ENCODE results near the gene TMEM108. TPM values are rescaled to one million over a fixed set of nuclear protein-coding genes. Genes with fewer than 3 reads are reported as not detected.

The TMEM108 gene
- total and polyA plus RNA-seq, 2 experiments from 2014 or later: 7.4 to 15.3 TPM

DNA sequence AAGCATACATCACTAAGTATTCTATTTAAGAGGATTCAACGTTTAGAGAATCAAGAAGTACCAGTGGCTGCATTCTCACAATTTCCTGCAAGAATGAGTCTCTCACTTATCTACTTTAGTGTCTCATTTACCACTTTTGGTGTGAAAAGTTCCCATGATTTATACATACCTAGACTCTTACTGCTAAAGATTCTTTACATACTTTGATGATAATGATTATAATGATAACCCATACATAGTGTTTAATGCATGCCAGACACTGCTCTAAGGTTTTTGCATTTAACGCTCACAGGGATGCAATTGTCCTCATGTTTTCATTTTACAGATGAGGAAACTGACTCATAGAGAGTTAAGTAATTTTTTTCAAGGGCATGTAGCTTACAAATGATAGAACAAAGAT, 133.6 kb downstream of the TMEM108 start:
- TF ChIP-seq, protein P1, sequence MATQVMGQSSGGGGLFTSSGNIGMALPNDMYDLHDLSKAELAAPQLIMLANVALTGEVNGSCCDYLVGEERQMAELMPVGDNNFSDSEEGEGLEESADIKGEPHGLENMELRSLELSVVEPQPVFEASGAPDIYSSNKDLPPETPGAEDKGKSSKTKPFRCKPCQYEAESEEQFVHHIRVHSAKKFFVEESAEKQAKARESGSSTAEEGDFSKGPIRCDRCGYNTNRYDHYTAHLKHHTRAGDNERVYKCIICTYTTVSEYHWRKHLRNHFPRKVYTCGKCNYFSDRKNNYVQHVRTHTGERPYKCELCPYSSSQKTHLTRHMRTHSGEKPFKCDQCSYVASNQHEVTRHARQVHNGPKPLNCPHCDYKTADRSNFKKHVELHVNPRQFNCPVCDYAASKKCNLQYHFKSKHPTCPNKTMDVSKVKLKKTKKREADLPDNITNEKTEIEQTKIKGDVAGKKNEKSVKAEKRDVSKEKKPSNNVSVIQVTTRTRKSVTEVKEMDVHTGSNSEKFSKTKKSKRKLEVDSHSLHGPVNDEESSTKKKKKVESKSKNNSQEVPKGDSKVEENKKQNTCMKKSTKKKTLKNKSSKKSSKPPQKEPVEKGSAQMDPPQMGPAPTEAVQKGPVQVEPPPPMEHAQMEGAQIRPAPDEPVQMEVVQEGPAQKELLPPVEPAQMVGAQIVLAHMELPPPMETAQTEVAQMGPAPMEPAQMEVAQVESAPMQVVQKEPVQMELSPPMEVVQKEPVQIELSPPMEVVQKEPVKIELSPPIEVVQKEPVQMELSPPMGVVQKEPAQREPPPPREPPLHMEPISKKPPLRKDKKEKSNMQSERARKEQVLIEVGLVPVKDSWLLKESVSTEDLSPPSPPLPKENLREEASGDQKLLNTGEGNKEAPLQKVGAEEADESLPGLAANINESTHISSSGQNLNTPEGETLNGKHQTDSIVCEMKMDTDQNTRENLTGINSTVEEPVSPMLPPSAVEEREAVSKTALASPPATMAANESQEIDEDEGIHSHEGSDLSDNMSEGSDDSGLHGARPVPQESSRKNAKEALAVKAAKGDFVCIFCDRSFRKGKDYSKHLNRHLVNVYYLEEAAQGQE (IDR thresholded peaks at IDR 0.05; ENCODE audit: unreplicated experiment): no peak
- Histone ChIP-seq H3K9me2 (ENCODE audit: insufficient read depth) (no peaks in the 10 kb centered on the region), H3K4me2 (no peak overlapping the region), H3K27me3 (ENCODE audit: insufficient read depth) (no peaks in the 10 kb centered on the region), H3F3A (replicated peaks; ENCODE audit: low read depth) (no peaks in the 10 kb centered on the region), H3K36me3 (ENCODE audit: insufficient read depth) (peaks cover 5% of the 10 kb centered on the region; the same call in 1 of the 2 replicates), H2AFZ (no peak overlapping the region), H3K4me1 (ENCODE audit: insufficient read depth) (no peaks in the 10 kb centered on the region), H3K79me2 (replicated peaks; ENCODE audit: insufficient read depth) (no peaks in the 10 kb centered on the region), H4K20me1 (replicated peaks; ENCODE audit: insufficient read depth) (no peaks in the 10 kb centered on the region), H3K27ac (ENCODE audit: low read depth) (no peak overlapping the region), H3K4me3 (no peak overlapping the region)
- Mint-ChIP-seq H3K9me3 (peaks cover 59% of the 10 kb centered on the region), H3K36me3 (ENCODE audit: low read depth) (peaks cover 55% of the 10 kb centered on the region), H3K4me1 (no peaks in the 10 kb centered on the region), H3K4me3 (no peak overlapping the region), H3K27ac (no peak overlapping the region), H3K27me3 (ENCODE audit: insufficient read depth, low read depth, poor library complexity) (peaks cover 9% of the 10 kb centered on the region)
- DNase-seq (ENCODE audit: low spot score): no peak
- ATAC-seq: no peak

DNA sequence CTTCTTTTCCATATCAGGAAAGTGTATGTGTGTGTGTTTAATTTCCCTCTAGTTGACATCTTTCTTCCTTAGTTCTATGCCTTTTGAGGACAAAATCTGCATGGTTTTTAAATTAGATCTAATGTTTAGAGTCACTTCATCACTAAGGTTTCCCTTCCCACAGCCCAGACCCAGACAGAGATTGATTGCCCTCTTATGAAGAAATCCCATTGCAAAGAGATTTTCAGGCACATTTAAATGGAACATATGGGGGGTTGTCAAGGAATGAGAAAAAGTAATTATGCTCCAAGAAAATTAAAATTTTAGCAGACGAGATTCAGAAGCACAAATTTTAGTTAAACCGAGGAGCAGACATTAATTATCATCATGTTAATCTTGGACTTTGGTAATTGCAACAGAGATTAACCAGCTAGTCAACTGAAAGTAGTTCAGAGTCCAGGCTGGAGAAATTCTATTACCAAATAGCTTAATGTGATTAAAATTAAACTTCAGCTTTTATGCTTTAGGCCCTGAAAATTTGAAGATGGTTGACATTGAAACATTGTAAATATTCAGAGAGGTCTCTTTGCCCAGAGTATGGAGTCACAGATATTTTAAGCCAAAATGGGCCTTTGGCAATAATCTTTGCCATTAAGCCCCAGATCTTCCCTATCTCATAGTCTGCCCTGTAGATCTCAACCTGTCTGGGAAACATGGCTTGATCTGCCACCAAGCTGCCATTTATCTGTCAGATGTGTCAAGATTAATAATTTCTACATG, 143.4 kb downstream of the TMEM108 start:
- no peaks in the 10 kb centered on the region for H3K27me3 ChIP-seq (ENCODE audit: insufficient read depth)
- no peak overlapping the region for H2AFZ ChIP-seq
- no peaks in the 10 kb centered on the region for H3F3A ChIP-seq (replicated peaks; ENCODE audit: low read depth)
- H4K20me1 ChIP-seq (replicated peaks; ENCODE audit: insufficient read depth): no peaks in the 10 kb centered on the region
- no peak overlapping the region for H3K4me3 Mint-ChIP-seq
- ATAC-seq (no peak), DNase-seq (ENCODE audit: low spot score) (no peak)
- H3K36me3 ChIP-seq (ENCODE audit: insufficient read depth): no peaks in the 10 kb centered on the region
- H3K4me1 Mint-ChIP-seq: peaks cover 4% of the 10 kb centered on the region; the same call in 1 of the 3 replicates
- no peak overlapping the region for H3K27ac ChIP-seq (ENCODE audit: low read depth)
- H3K27me3 Mint-ChIP-seq (ENCODE audit: insufficient read depth, low read depth, poor library complexity): no peaks in the 10 kb centered on the region
- H3K9me3 Mint-ChIP-seq: peaks cover 9% of the 10 kb centered on the region
- H3K79me2 ChIP-seq (replicated peaks; ENCODE audit: insufficient read depth): no peaks in the 10 kb centered on the region
- no peaks in the 10 kb centered on the region for H3K36me3 Mint-ChIP-seq (ENCODE audit: low read depth)
- no peaks in the 10 kb centered on the region for H3K4me1 ChIP-seq (ENCODE audit: insufficient read depth)
- H3K4me2 ChIP-seq: no peak overlapping the region
- no peak overlapping the region for H3K27ac Mint-ChIP-seq
- no peak overlapping the region for H3K4me3 ChIP-seq
- no peaks in the 10 kb centered on the region for H3K9me2 ChIP-seq (ENCODE audit: insufficient read depth)
- TF ChIP-seq NANOG (IDR thresholded peaks at IDR 0.05; ENCODE audit: borderline replicate concordance): no peak
- TF ChIP-seq ZNF462 (CRISPR knock-in tag; IDR thresholded peaks at IDR 0.05): no peak
- TF ChIP-seq ZNF331 (CRISPR knock-in tag; IDR thresholded peaks at IDR 0.05; ENCODE audit: low read depth): no peak
- no peak for TF ChIP-seq EZH2 (IDR thresholded peaks at IDR 0.05; ENCODE audit: low read depth, unreplicated experiment)
- TF ChIP-seq, protein P1 (IDR thresholded peaks at IDR 0.05; ENCODE audit: unreplicated experiment): no peak
- no peak for TF ChIP-seq POLR2AphosphoS5 (IDR thresholded peaks at IDR 0.05; ENCODE audit: low read depth)
- no peak for TF ChIP-seq JUNB (IDR thresholded peaks at IDR 0.05; ENCODE audit: unreplicated experiment)
